Astrocyte of the spinal cord (primary cell): ENCODE results near the gene MCUB.

ENCODE experiments used
- DNase-seq: peaks from one replicate; pipeline ENCODE4 v3.0.0; 2011; ENCODE audit warnings: low read depth, low spot score
- H3K4me3 ChIP-seq: 2 replicates; pipeline ENCODE4 v1.5.1; 2011; ENCODE audit warnings: low read depth, mild to moderate bottlenecking, low read length, moderate library complexity
- in situ Hi-C: cut with HindIII; loops from 2 replicates; pipeline ENCODE4 v1.10.0; 2017; ENCODE audit warnings: low sequenced_read_pairs
- TF ChIP-seq, protein P1 (sequence below): IDR thresholded peaks from 2 replicates; pipeline ENCODE4 v1.5.1; 2012; ENCODE audit warnings: low read depth, mild to moderate bottlenecking, low read length, inconsistent platforms

Gene MCUB

DNA sequence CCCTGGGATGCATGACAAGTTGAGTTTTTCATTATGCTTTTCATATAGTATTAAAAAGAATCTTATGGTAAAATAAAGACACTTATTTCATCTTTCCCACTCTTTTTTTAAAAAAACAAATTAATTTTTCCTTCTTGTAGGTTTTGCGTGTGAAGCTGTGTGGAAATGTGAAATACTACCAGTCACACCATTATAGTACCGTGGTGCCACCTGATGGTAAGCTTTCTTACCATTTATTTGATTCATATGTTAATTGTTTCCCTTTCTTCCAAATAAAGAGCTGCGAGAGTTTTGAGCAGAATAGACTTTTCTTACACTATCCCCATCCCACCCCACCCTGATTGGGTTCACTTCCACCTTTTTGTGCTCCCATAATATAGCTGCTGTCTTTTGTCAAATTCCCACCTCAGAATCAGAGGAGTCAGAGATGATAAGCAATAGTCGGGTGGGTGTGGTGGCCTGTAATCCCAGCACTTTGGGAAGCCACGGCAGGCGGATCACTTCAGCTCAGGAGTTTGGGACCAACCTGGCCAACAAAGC lies 98.9 kb downstream of the MCUB start:
- no peak overlapping the region for H3K4me3 ChIP-seq
- no peak for DNase-seq
- TF ChIP-seq, protein P1, sequence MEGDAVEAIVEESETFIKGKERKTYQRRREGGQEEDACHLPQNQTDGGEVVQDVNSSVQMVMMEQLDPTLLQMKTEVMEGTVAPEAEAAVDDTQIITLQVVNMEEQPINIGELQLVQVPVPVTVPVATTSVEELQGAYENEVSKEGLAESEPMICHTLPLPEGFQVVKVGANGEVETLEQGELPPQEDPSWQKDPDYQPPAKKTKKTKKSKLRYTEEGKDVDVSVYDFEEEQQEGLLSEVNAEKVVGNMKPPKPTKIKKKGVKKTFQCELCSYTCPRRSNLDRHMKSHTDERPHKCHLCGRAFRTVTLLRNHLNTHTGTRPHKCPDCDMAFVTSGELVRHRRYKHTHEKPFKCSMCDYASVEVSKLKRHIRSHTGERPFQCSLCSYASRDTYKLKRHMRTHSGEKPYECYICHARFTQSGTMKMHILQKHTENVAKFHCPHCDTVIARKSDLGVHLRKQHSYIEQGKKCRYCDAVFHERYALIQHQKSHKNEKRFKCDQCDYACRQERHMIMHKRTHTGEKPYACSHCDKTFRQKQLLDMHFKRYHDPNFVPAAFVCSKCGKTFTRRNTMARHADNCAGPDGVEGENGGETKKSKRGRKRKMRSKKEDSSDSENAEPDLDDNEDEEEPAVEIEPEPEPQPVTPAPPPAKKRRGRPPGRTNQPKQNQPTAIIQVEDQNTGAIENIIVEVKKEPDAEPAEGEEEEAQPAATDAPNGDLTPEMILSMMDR = no peak
- in situ Hi-C loops = no loop called here

DNA sequence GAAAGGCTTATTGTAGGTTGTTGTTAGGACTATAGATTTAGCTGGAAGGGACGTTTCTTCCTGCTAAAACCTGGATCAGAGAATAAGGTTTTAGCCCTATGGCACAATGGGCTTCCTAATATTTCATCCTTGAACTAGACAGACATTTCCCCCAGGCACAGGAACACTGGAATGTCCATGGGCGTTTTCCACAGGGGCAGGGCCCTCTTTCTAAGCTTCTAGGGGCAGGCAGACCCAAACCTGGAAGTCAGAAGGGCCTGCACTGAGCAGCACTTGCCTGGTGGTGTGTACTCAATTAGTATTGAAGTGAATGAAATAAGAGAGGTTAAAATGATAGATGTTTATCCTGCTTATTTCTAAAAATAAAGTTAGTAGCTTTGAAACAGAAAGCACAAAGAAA lies 102.1 kb downstream of the MCUB start:
- in situ Hi-C loops = no loop called here
- no peak for DNase-seq
- TF ChIP-seq, protein P1 = no peak
- H3K4me3 ChIP-seq = no peak overlapping the region

DNA sequence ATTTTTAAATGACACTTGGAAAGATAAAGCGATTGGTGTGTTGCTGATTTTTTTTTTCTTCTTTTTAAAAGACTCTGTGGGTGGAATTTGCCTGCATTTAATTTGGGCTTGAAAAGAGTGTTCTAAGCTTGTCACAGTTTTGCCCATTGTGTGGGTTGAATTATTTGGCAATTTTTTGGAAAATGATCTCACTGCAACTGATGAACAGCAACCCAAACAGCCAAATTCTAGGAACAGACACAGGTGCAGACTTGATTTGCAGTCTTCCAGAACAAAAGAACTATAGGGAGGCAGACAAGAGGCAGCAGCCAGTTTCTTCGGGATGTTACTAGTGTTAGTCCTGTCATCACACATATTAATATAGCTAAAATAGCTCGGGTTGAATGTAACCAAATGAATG lies 102.7 kb downstream of the MCUB start:
- no peak overlapping the region for H3K4me3 ChIP-seq
- in situ Hi-C loops = no loop called here
- no peak for DNase-seq
- TF ChIP-seq, protein P1 = no peak

DNA sequence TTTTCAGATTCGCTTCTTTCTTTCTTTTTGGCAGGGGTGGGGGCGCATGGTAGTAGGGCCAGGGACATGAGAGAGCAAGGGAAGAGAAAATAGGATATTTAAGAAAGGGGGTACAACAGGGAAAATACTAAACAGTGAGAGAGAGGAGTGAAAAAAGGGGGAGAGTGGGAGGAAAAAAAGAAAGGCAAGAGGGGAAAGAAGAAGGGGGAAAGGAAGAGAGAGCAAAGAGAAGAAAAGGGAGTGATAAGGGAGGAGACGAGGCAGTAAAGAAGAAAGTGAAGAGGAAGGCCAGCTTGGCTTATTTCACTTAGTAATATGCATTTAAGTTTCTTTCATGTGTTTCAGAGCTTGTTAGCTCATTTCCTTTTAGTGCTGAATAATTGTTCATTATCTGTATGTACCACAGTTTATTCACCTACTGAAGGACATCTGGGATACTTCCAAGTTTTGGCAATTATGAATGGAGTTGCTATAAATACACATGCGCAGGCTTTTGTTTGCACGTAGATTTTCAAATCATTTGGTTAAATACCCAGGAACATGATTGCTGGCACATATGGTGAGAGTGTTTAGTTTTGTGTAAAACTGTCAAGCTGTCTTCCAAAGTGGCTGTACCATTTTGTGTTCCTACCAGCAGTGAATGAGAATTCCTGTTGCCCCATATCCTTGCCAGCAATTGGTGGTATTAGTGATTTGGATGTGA lies 105.9 kb downstream of the MCUB start:
- DNase-seq = no peak
- TF ChIP-seq, protein P1 = no peak
- in situ Hi-C loops = no loop called here
- no peak overlapping the region for H3K4me3 ChIP-seq

DNA sequence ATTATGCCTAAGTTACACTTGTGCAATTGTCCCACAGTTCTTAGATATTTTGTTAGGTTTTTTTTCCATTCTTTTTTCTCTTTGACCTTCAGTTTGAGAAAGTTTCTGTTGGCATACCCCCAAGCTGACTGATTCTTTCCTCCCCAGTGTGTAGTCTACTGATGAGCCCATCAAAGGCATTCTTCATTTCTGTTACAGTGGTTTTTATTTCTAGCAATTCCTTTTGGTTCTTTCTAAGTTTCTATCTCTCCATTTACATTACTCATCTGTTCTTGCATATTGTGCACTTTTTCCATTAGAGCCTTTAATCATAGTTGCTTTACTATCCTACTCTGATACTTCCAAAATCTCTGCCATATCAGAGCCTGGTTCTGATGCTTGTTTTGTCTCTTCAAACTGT lies 111.3 kb downstream of the MCUB start:
- in situ Hi-C loops = no loop called here
- no peak overlapping the region for H3K4me3 ChIP-seq
- DNase-seq = no peak
- TF ChIP-seq, protein P1 = no peak

DNA sequence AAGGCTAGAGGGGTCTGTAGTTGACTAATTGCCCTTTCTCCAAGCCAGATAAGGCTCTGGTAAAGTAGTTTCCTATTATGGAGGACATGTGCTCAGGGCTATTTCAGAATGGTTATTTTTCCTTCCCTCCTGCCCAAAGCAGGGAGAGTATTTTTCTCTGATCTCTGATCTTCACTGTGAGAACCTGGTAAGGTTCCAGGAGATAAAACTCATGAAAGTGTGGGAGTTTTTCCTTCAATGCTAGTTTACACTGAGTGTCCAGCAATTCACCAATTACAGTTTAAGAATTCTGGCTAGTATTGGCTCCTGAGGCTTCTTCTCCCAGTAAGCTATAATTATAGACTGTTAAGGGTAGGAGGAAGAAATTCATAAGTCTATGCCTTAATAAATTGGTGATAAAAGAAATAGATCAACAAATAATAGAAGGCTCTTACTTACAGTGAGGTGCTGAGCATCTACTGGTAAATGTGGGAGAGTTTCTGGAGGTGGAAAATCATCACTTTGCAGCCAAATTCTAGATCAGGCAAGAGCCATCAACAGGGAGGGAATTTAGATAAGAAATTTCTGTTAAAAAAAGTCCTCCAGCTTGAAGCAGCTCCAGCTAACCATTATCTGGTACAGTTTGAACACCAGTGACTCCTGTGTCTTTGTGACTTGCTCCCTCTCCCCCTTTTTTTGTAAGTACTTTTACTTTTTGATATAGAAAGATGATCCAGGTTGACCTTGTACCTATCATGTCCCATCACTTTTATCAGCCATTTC lies 112.3 kb downstream of the MCUB start:
- in situ Hi-C loops = no loop called here
- H3K4me3 ChIP-seq = no peak overlapping the region
- no peak for DNase-seq
- TF ChIP-seq, protein P1 = no peak
